Activated gamma-delta T cell treated with anti-CD3 and anti-CD28 coated beads, Interleukin-2, amount 50 U/mL, for 16 hours (primary cell): Measurements from ENCODE around the gene PTPRN.
"Not testable (repeated sequence)": the region's sequence is repeated elsewhere in the genome, so short reads cannot be mapped to it uniquely, and the experiment has no call there.

ENCODE experiments used
- DNase-seq: peaks from one replicate; pipeline ENCODE4 v3.0.0-alpha.2; 2020; ENCODE audit warnings: low read depth

Gene PTPRN

DNA sequence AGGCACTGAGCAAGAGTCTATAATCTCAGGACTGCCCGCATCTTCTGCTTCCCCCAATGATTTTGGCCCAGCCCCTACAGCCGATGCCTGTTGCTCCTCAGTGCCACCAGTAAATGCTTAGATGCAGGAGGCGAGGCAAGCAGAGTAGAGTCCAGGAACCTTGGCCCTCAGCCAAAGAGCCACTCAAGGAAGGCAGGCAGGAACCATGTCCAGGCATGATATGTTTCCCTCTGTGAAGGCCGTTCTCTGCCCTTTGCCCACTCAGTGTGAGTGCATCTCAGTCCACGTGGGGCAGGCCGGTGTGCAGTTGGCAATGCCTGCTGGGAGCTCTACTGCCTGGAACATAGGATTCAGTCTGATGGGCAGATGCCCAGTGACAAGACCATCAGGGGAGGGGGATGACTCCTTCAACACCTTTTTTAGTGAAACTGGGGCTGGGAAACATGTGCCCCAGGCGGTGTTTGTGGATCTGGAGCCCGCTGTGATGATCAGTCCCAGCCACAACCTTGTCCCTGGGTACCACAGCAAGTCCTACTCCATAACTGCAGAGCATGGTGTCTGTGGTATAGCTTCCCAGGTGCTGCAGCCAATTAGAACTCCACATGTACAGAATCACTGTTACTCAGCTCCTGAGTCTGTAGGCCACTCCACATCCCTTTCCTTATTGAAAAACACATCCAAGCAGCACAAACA is 39.7 kb downstream of the PTPRN start:
- DNase-seq, result no peak

GRCh38 chr2:219268294-219268693 is 40.9 kb downstream of the PTPRN start:
- no peak for DNase-seq

- DNase-seq, result no peak
Measured at GRCh38 chr2:219266886-219267285, 42.3 kb downstream of the PTPRN start.

DNA sequence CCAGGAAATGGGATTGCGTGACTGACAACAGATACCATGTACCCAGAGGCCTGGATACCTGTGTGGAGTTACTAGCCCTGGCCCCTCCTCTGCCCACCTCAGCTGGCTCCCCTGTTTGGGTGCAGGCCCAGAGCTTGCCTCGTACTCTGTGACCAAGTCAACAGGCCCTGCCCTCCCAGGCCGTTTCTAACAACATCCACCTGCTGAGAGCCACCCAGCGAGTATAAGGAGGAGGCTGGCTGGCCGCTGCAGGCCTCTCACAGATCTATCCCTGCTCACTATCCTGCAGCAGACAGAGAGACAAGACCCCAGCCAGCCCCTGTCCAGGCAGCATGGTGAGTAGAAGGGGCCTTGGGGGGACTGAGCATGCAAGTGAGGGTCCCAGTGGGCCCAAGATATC is 43.0 kb downstream of the PTPRN start:
- DNase-seq, result no peak

GRCh38 chr2:219261024-219261855 is 48.0 kb downstream of the PTPRN start:
- no peak for DNase-seq

- not testable (repeated sequence) for DNase-seq
Measured at GRCh38 chr2:219258942-219259341, 50.3 kb downstream of the PTPRN start.

DNA sequence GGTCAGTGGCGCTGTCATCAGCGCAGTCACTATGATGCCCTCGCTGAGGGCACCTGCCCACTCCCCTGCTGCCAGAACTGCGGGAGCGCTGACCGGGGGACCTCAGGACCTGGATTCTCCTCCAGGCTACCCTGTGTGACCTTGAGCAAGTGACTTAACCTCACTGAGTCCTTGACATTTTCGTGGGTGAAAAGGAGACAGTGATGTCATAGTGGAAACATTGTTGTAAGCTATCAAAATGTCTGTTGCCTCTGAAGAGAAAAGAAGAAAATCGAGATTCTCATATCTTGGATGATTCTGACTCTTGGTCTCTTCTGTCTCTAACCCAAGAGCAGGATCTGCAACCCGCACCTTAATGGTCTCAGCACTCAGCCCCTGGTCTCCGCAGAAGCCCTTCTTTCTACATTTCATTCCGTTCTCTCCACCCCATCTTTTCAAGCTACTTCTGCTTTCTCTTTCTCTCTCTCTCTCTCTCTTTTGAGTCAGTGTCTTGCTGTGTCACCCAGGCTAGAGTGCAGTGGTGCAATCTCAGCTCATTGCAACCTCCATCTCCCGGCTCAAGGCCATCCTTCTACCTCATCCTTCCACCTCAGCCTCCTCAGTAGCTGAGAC is 54.5 kb downstream of the PTPRN start:
- DNase-seq, result no peak

- peak; percentile 85 for DNase-seq
Measured at GRCh38 chr2:219253753-219254589, 55.2 kb downstream of the PTPRN start, which contains the start of gene TUBA4A. Gene TUBA4A, minus strand, starts transcription at chr2:219253918. Its CDS starts 60 bp downstream, at chr2:219253858.

GRCh38 chr2:219252900-219253752 is 56.1 kb downstream of the PTPRN start, which contains the start of gene TUBA4B:
Gene TUBA4B, plus strand, starts transcription at chr2:219253243. Its CDS starts 165 bp downstream, at chr2:219253408.
- DNase-seq, result no peak

DNA sequence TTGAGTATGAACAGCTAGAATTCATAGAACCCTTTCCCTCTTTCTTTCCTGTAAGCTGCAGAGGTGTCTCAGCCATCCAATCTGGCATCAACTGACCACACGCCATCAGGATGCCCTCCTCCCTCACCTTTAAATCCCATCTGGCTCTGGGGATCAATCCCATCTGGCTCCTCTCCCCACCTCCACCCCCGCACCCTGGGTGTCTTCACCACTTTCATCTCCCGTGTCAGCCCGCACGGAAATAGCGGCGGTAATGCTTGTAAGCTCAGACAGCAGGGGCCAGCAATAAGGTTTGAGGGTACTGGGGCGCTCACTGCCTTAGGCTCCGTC is 56.7 kb downstream of the PTPRN start:
- no peak for DNase-seq

- no peak for DNase-seq
Measured at GRCh38 chr2:219252084-219252483, 57.1 kb downstream of the PTPRN start.

DNA sequence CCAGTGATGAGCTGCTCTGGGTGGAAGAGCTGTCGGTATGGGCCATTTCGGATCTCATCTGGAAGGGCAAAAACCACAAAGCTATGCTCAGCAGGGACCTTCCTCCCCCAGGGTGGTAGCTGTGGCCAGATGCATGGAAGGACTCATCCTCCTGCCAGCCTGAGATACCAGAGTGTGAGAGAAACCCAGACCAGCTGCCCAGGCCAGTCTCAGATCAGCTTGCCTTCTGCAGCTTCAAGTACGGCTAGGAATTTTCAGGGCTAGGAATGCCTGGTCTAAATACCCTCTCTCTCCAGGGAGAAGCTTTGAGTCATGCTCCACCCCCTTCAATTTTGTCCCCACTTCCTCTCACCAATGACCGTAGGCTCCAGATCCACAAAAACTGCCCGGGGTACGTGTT is 57.5 kb downstream of the PTPRN start:
- DNase-seq, result no peak

DNA sequence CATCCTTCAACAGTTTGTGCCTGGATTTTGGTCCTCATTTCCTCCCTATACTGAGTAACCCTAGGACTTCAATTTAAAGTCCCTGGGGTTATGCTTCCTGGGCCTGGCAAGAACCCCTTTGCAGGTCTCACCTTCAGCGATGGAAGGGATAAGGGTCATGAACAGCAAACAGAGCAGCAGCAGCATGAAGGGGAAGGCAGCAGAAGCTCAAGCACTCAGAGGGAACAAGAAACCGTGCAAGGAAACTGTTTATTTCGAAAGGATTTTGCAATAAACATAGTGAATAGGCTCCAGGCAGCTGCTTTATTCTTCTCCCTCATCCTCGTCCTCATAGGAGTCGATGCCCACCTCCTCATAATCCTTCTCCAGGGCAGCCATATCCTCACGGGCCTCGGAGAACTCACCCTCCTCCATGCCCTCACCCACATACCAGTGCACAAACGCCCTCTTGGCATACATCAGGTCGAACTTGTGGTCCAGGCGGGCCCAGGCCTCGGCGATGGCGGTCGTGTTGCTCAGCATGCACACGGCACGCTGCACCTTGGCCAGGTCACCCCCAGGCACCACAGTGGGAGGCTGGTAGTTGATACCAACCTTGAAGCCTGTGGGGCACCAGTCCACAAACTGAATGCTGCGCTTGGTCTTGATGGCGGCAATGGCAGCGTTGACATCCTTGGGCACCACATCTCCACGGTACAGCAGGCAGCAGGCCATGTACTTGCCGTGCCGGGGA is 59.0 kb downstream of the PTPRN start:
- no peak for DNase-seq

- DNase-seq, result no peak
Measured at GRCh38 chr2:219249203-219249980, 59.8 kb downstream of the PTPRN start.

DNA sequence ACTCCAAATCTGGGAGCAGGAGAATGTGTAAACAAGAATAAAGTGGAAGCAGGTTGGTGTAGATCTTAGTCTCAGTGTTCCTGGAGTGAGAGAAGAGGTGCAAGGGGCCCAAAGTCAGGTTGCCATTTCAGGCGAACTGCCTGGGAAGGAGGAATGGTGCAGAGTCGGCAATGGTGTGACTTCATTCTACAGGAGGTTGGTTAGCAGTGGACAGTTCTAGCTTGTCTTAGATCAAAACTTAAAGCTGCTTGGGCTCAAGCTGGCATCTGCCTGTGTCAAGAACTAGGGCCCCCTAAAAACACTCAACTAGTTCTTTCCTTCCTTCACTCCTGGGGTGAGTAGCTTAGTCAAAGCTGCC is 60.4 kb downstream of the PTPRN start:
- no peak for DNase-seq

DNA sequence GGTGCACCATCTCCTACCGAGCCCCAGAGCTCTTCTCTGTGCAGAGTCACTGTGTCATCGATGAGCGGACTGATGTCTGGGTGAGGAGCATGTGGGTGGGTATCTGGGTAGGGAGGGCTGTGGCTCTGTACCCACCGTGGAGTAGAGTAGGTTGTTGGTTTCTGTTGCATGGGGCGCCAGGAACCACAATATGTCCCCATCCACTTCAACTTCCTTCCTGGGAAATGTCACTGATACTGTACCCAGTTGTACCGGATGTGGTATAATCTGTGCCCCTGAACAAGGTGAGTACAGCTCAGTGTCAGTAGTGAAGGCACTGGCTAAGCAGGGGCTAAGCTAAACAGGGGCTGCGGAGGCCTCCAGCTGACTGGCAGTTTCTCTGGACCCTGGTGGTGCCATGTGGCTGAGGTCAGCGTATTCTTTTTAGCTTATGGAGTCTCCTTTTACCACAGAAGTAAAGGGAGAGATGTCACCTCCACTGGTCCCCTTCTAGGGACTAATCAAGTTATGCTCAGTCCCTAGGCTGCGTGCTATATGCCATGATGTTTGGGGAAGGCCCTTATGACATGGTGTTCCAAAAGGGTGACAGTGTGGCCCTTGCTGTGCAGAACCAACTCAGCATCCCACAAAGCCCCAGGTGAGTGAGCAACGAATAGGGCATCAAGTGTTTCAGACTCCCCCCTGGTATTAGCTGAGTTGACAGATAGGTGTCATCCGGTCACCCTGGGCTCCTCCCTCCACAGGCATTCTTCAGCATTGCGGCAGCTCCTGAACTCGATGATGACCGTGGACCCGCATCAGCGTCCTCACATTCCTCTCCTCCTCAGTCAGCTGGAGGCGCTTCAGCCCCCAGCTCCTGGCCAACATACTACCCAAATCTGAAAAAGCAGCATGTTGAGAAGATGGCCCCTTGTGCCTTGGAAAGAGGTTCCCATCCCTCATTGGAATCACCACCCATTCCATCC is 61.2 kb downstream of the PTPRN start:
- peak; percentile 61 for DNase-seq

- DNase-seq, result no peak
Measured at GRCh38 chr2:219246559-219246958, 62.6 kb downstream of the PTPRN start.

- no peak for DNase-seq
Measured at GRCh38 chr2:219245899-219246230, 63.3 kb downstream of the PTPRN start.
